Stimulated activated CD4-positive, alpha-beta T cell treated with anti-CD3 and anti-CD28 coated beads, TNF-alpha, amount 100 ng/mL, for 48 hours (primary cell): ENCODE data around the gene DENND2A.

Source experiments
- DNase-seq, 3 donors: peaks; one replicate each; pipeline ENCODE4 v3.0.0-alpha.2; 2020; ENCODE audit warnings: low read depth in 3 of 3

DENND2A gene

DNA sequence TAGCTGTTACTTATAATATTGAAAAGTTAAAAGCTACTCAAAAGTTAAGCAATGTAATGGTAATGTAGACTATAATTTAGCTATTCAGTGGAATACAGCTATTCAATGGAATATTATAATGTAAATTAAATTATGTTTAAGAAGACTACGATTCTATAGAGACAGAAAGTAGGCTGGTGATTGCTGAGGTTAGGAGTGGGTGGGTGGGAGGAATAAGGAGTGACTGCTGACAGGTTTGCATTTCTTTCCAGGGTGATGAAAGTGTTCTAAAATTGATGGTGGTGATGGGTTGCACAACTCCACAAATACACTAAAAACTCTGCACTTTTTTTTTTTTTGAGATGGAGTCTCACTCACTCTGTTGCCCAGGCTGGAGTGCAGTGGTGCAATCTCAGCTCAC is 21.4 kb downstream of the DENND2A start:
- DNase-seq = no peak

DNA sequence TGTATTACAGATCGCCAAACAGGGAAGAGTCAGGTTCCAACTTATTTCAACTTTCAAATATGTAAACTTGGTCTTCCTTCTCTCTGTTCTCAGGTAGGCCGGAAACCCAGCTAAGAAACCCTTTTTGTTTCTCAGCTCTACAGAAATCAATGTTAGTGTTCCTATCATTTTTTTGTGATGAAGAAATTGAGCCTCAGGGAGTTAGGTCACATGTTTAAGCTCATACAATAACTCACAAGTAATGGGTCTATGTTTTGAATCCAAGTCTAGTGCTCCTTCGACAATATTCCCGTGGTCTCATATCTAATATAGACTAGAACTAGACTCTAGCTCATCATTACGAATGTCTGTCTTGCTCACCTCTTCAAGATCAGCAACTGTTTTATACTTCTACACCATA is 22.3 kb downstream of the DENND2A start:
- no peak for DNase-seq

DNA sequence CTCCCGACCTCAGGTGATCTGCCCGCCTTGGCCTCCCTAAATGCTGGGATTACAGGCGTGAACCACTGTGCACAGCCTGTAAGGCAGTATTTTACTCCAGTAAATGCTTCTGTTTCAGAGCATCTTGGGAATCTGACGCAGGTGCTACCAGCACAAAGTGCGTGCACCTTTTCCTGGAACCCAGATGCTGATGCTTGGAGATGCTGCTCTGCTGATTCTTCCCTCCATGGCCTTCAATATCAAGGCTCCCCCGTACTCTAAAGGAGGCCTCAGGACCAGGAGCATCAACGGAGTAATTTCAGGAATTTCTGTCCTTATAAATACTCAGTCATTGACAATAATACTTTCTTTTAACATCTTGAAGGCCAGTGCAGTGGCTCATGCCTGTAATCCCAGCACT is 23.5 kb downstream of the DENND2A start:
- DNase-seq = no peak

DNA sequence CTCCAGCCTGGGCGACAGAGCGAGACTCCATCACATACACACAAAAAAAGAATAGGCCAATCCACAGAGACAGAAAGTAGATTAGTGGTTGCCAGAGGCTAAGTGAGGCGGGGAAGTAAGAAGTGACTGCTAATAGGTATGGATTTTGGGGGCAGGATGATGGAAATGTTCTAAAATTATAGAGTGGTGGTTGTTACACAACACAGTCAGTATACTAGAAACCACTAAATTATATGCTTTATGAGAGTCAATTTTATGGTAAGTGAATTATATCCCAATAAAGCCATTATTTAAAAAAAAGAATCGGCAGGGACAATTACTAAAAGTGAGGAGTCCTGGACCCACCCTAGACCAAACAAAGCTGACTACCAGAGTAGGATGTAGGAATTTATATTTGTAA is 24.3 kb downstream of the DENND2A start:
- no peak for DNase-seq

DNA sequence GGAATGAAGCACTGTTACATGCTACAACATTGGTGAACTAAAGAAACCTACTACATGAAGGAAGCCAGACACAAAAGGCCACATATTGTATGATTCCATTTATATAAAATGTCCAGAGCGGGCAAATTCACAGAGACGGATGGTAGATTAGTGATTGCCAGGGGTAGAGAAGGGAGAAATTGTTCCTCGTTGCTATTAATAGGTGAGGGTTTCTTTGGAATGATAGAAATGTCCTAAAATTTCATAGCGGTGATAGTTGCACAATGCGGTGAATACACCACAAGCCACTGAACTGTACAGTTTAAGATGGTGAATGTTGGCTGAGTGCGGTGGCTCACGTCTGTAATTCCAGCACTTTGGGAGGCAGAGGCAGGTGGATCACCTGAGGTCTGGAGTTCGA is 29.0 kb downstream of the DENND2A start:
- DNase-seq = no peak

DNA sequence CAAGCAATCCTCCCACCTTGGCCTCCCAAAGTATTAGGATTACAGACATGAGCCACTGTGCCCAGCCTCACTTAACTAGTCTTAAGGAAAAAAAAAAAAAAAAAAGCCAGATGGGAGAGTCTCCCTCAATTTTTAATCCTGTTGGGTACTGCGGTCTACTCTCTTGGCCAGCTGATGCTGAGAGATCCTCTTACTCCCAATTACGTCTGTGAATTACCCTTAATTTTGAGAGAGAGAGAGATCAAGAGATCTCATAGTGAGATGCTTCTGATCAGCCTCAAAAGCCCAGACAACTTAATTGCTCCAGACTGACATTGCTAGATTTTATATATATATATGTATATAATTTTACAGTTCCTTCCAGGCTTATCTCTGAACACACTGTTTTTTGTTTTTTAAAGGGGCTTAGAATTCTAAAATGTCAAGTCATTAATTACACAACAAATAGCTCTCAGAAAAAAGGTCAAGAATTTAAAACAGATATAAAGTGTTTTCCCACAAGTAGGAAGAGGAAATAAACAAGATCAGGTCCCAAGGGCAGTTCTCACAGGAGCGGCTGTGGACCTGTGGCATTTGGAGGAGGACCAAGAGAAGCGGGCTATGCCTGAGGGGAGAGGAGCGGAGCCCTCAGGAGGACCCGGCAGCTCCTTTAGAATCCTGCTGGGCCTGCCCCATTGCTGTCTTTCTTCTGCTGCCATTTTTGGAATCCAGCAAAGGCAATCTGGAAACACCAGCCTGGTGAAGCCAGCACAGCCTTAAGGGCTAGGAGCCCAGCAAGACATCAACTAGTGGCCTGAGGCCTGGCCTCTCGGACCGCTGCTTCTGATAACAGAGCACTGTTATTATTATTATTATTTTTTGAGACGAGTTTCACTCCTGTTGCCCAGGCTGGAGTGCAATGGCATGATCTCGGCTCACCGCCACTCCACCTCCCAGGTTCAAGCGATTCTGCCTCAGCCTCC is 30.1 kb downstream of the DENND2A start:
- DNase-seq = no peak

DNA sequence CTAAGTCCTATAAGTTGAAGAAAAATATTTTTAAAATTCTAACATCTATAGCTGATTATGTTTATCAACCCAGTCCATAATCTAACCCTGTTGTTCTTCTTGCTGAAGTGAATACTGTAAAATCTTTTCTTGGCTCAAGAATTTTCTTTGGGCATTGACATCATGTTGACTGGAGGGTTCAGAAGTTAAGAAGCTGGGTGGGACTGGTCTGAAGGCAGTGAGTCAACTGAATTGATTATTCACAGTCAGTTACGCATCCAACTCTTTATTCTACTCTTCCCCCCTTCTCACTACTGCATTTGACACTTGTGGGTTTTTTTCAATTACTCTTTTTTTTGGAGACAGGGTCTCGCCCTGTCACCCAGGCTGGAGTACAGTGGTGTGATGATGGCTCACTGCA is 31.0 kb downstream of the DENND2A start:
- DNase-seq = no peak

DNA sequence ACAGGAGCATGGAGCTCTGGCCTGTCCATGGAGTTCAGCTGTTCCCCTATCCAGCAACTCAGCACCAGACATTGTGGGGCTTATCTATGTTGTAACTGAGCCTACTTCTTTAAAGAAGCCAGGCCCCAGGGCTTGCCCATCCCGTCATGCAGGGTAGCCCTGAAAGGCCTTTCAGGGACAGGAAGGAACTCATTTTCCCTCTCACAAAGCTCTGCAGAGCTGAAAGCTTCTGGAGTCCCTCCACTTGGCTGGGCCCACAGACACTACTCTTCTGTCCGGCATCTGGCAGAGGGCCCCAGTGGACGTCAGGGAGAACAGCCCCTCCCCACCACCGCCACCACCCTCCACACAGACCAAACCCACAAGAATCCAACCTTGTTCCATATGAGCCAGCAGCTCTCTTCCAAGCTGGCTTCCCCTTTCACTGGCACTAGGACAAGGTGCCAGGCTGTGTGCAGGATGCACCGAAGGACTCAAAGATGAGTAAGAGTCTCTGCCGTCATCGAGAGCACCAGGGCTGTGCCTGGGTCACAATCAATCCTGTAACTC is 33.1 kb downstream of the DENND2A start:
- DNase-seq = no peak

DNA sequence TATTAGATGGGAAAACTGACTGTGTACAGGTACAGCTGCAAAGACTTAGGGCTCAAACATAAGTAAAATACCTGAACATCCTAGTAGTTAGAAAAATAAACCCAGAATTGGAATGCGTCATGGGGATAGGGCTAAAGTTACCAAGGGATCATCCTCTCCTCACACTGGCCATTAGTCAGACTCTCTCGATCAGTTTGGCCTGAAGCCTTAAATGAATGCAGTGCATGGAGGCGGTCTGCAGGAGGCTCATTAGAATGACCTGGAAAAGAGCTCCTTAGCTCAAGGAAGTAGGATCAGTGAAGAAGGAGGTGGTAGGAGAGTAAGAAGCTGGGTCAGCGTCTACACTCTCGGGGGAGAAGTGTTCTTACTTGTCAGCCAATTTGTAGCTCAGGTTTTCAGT is 35.3 kb downstream of the DENND2A start:
- no peak for DNase-seq

DNA sequence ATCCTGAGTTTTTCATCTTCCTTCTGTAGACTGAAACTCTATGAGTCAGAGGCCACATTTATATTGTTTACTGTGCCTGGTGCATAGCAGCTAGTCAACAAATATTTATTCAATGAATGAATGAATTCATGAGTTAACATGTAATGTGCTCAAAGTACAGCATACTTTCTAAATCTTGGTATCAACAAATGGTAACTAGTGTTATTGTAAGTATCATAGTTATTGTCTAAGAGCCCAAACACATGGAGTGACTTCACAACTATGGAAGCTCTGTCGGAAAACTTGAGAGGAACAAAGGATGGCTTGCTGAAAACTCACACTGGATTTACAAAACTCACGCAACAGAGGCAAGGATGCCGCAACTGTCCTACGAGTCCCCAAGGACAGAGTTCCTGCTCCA is 35.9 kb downstream of the DENND2A start:
- DNase-seq = no peak

DNA sequence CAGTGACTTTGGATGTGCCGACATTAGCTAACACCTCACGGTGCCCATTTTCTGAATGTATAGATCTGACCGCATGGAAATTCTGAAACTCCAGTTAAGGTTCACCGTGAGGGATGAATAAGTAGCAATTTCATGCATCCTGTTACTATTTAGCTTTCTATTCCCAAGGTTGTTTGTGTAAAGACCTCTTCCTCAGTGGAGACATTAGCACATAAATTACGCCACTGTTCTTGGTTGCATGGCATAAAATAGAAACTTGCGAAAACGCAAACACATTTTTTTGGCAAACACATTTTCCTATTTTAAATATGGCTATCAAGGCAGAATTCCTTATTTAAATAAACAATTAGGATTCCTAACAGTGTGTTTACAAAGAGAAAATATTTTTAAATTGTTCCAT is 36.5 kb downstream of the DENND2A start:
- DNase-seq = no peak

DNA sequence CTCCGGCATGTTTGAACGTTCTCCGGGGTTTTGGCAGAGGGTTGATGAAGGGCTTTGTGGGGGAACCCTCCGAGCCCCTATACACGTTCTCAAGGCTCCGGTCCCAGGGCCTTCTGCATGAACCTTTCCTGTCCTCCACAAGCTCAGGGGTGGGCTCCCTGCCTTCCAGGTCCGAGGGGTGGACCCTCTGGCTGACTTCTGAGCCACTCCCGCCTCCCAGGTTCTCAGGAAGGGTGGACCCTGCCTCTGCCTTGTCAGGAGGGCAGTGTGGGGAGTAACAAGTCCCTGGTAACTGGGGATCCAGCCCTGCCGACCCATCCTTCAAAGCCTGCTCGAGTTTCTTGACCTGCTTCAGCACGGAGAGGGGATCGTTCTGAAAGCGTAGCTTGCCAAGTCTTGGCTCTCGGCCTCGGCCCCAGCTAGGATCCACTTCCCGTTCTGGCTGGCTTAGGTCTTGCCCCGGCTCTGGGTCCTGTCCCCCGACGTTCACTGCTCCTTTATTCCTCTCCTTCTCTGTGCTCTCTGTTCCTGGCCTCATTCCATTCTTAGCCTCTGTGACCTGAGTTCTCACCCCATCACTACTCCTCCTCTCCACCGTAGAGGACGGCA is 38.9 kb downstream of the DENND2A start:
- no peak for DNase-seq

DNA sequence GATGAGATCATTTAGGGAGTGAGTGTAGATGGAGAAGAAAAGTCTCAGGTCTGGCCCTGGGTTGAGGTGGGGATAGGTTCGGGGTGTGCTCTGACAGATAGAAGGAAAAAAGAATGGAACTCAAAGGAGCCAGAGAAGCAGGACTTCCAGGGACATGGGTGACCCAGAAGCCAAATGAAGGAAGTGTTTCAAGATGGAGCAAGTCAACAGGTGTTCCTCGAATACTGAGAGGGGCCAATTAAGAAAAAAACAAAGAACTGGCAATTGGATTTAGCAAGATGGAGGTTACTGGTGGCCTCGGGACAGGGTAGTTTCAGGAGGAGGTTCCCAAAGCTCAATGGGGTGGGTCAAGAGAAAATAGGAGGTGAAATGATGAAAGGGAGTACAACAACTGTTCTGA is 40.3 kb downstream of the DENND2A start:
- no peak for DNase-seq

DNA sequence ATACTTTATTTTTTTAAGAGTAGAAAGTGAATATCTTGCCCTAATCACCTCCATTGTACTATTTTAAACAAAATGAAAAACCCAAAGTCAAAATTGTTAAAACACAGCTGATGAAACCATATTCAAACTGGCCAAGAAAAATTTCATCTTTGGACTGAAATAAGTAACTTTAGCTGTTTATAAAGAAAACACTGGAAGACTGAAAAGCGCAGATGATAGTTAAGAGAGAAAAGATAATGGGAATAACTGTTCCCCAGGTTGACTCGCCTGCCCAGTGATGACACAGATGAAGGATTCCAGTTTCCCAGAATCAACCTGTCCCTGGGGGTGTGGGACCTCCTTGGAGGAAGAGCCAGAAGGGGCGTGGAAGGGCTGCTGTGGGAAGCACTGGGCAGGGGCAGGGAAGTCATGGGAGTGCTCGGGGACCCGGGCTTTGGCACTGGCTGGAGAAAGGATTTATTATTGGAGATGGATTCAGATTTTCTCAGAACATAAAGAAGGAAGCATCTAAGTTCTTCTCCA is 43.1 kb downstream of the DENND2A start:
- DNase-seq = no peak

DNA sequence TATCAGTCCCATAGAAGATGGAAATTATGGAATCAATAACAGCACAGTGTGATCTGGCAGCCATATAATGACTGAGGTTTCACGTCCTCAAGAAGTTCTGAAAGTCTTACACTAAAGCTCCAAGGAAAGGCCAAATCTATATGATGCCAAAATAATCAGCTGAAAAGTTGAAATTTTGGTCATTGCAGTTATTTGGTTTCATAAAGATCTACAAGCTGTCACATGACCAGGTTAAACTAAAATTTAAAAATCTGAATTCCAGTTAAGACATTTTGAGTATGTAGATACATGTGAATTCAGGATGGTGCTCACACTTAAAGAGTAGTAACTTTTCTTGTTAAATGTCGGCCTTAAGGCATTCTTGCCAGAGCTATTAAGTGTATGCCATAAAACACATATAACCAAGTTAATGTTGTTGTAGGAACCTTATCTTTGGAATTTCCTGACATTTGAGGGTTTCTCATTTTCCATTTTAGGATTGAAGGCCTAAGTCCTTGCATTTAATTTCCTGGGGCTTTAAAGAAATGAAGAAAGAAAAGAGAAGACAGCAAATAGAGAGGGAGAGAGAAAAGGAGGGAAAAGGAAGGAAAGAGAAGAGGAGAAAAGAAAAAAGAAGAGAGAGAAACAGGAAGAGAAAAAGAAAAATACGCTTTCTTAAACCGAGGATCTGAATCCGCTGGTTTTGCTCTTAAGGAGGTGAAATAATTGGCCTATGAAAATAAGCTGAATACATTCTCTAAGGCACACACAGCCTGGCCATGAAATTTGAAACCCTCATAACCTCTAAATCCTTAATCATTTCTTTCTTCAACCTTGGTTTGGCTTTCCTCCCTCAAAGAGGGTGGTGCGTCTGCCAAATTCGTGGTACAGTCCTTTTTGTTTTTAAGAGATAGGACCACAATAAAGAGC is 43.8 kb downstream of the DENND2A start:
- DNase-seq = no peak

DNA sequence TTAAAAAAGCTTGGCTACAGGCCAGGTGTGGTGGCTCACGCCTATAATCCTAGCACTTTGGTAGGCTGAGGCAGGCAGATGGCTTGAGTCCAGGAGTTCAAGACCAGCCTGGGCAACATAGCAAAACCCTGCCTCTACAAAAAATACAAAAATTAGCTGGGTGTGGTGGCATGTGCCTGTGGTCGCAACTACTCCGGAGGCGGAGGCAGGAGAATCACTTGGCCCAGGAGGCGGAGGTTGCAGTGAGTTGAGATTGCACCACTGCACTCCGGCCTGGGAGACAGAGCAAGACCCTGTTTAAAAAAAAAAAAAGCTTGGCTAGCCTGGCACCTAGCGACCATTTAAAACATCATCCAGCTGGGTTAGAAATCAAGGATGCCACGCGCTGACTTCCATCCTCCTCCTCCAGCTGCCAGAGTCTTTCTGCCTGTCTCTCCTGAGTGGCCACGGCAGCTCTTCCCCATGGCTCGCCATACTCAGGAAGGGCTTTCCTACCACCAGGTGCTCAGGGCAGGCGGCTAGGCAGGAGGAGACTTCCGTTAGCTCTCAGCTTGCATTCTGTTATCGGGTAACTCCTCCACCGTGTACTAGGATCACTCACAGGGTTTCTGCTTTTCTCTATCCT is 45.0 kb downstream of the DENND2A start:
- no peak for DNase-seq

DNA sequence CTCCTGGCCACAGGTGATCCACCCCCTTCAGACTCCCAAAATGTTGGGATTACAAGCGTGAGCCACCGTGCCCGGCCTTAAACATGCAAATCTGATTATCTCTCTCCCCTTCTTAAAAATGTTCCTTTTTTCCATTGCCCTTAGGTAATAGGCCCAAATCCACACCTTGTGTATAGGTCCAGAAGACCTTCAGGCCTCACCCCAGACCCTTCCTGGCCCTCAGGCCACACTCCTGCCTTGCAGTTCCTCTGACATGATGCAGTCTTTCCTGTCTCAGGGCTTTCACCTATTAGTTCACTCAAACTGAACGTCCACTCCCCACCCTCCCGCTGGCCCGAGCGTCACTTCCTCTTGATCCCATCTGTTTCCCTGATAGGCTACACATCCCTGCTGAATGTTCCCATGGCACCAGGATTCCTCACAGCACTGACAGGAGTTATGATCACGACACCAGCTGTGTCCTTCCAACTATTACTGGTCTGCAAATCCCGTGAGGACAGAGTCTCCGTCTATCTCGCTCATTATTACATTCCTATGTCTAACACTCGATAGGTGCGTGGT is 46.4 kb downstream of the DENND2A start:
- no peak for DNase-seq

DNA sequence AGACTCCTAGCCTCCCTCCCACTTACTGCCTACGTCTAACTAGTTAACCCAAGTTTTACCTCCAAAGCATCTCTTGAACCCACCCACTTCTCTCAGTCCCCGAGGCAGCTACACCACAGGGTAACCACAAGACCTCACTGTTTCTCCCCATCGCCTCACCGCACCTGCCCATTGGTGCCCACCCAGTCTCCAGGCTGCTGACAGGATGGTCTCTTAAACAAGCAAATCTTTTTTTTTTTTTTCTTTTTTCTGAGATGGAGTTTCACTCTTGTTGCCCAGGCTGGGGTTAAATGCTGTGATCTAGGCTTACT is 47.0 kb downstream of the DENND2A start:
- no peak for DNase-seq

DNA sequence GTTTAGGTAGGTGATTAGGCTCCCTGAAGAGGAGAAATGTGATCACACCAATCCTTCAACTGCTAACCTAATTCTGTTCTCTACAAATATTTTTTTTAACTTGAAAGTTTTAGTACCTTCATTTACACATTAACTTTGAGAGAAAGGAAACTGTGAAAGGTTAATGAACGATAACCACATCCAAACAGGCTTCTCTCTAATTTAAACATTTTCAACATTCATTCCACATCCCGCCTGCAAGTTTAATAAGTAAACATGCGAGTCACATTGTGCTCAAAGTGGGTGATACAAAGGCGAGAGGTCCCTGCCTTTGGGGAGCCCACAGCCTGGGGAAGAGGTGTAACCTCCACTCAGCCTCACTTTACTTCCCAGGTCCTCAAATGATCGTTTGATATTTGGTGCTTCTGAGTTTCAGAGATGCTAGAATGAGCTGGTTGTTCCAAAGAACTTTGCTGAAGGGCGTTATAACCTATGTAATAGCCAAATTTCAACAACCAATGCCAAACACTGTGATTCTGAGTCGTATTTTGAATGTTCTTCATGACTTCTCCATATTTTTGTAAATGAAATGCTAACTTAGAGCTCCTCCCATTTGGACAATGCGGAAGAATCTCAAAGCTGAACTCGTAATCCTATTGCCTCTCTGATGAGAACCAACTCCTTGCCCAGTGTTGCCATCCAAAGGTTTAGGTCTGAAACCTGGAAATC is 47.5 kb downstream of the DENND2A start:
- no peak for DNase-seq

DNA sequence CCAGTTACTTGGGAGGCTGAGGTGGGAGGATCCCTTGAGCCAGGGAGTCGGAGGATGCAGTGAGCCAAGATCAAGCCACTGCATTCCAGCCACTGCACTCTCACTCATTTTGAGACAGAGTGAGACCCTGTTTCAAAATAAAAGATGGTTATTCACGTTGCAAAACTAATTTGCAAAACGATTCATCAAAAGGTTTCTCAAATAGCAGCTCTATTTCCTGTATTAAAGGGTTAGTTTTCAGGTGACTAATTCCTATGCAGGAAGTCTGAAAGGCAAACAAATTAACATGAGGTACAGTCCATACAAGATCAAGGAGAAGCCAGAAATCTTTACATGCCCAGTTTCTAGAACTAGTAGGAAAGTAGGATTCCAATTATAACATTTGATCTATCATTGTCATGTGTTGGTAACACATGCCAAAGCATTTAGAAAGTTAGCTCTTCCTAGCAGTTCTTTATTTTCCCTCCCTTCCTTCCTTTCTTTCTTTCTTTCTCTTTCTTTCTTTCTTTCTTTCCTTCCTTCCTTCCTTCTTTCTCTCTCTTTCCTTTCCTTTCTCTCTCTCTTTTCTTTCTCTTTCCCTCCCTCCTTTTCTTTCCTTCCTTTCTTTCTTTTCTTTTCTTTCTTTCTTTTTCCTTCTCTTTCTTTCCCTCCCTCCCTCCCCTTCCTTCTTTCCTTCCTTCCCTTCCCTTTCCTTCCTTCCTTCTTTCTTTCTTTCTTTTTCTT is 49.3 kb downstream of the DENND2A start:
- DNase-seq = no peak
